ENCODE results near the gene ZNF496. TPM values are rescaled to one million over a fixed set of nuclear protein-coding genes. Genes with fewer than 3 reads are reported as not detected.
A peak's percentile ranks its signal among the peaks of the same experiment; 100 is the strongest.
"Not testable (repeated sequence)": the region's sequence is repeated elsewhere in the genome, so short reads cannot be mapped to it uniquely, and the experiment has no call there.

The ZNF496 gene
- total RNA-seq, 2 donors from 2014 or later: 63.5 to 65.6 TPM

GRCh38 chr1:247376659-247377058 lies 45.0 kb upstream of the ZNF496 start:
- Mint-ChIP-seq H3K27me3 (ENCODE audit: insufficient read depth) (peaks cover 10% of the 10 kb centered on the region), H3K4me3 (peak overlapping the region; percentile 45), H3K4me1 (peaks cover 29% of the 10 kb centered on the region), H3K27ac (peak overlapping the region; percentile 94), H3K9me3 (peaks cover 18% of the 10 kb centered on the region), H3K36me3 (ENCODE audit: low read depth) (peaks cover 6% of the 10 kb centered on the region)
- Histone ChIP-seq H3K4me3 (ENCODE audit: low read length) (peak overlapping the region; percentile 55), H3K4me1 (ENCODE audit: control insufficient read depth, insufficient read depth, low read length) (peaks cover 10% of the 10 kb centered on the region), H3K9ac (ENCODE audit: extremely low read depth, low read length, poor library complexity, severe bottlenecking) (peak overlapping the region; percentile 9), H3K27me3 (ENCODE audit: control insufficient read depth, insufficient read depth, low read length, poor library complexity, severe bottlenecking) (no peaks in the 10 kb centered on the region), H3K27ac (ENCODE audit: low read depth, low read length) (peak overlapping the region; percentile 86), H3K36me3 (ENCODE audit: control insufficient read depth, insufficient read depth, low read length) (no peaks in the 10 kb centered on the region), H3K9me3 (ENCODE audit: control insufficient read depth, low read length) (peaks cover 5% of the 10 kb centered on the region)
- TF ChIP-seq CTCF (conservative IDR thresholded peaks at IDR 0.05): no peak
- 30 to 37% methylated on average over 5 to 7 of the region's 7 CpGs for whole genome bisulfite sequencing, 2 experiments (ENCODE audit: insufficient coverage in 1 of 2, insufficient read length in 1 of 2)
- DNase-seq: peak; percentile 82

- H3K36me3 ChIP-seq (ENCODE audit: control insufficient read depth, insufficient read depth, low read length): no peaks in the 10 kb centered on the region
- H3K27me3 ChIP-seq (ENCODE audit: control insufficient read depth, insufficient read depth, low read length, poor library complexity, severe bottlenecking): no peaks in the 10 kb centered on the region
- peak overlapping the region; percentile 71 for H3K27ac ChIP-seq (ENCODE audit: low read depth, low read length)
- no peak for TF ChIP-seq CTCF (conservative IDR thresholded peaks at IDR 0.05)
- 73 to 82% methylated on average over 10 to 14 of the region's 14 CpGs for WGBS, 2 experiments (ENCODE audit: insufficient coverage in 1 of 2, insufficient read length in 1 of 2)
- no peak overlapping the region for H3K4me3 Mint-ChIP-seq
- H3K36me3 Mint-ChIP-seq (ENCODE audit: low read depth): peaks cover 6% of the 10 kb centered on the region
- H3K27me3 Mint-ChIP-seq (ENCODE audit: insufficient read depth): peaks cover 10% of the 10 kb centered on the region
- peak overlapping the region; percentile 49 for H3K27ac Mint-ChIP-seq
- DNase-seq: no peak
- no peak overlapping the region for H3K9ac ChIP-seq (ENCODE audit: extremely low read depth, low read length, poor library complexity, severe bottlenecking)
- H3K4me1 ChIP-seq (ENCODE audit: control insufficient read depth, insufficient read depth, low read length): peaks cover 10% of the 10 kb centered on the region
- peaks cover 18% of the 10 kb centered on the region for H3K9me3 Mint-ChIP-seq
- peaks cover 5% of the 10 kb centered on the region for H3K9me3 ChIP-seq (ENCODE audit: control insufficient read depth, low read length)
- no peak overlapping the region for H3K4me3 ChIP-seq (ENCODE audit: low read length)
- peaks cover 34% of the 10 kb centered on the region for H3K4me1 Mint-ChIP-seq
Measured at GRCh38 chr1:247375747-247376146, 44.1 kb upstream of the ZNF496 start.

GRCh38 chr1:247374651-247375334 lies 43.1 kb upstream of the ZNF496 start:
- not testable (repeated sequence) for H3K36me3 ChIP-seq (ENCODE audit: control insufficient read depth, insufficient read depth, low read length); H3K36me3 Mint-ChIP-seq (ENCODE audit: low read depth); DNase-seq; H3K9ac ChIP-seq (ENCODE audit: extremely low read depth, low read length, poor library complexity, severe bottlenecking); H3K4me3 ChIP-seq (ENCODE audit: low read length); H3K4me3 Mint-ChIP-seq; H3K9me3 ChIP-seq (ENCODE audit: control insufficient read depth, low read length); H3K27ac ChIP-seq (ENCODE audit: low read depth, low read length); H3K27me3 ChIP-seq (ENCODE audit: control insufficient read depth, insufficient read depth, low read length, poor library complexity, severe bottlenecking); H3K4me1 ChIP-seq (ENCODE audit: control insufficient read depth, insufficient read depth, low read length); H3K27me3 Mint-ChIP-seq (ENCODE audit: insufficient read depth)
- WGBS, 2 experiments (ENCODE audit: insufficient coverage in 1 of 2, insufficient read length in 1 of 2): 87 to 91% methylated on average over 6 to 8 of the region's 8 CpGs
- peaks cover 13% of the 10 kb centered on the region for H3K9me3 Mint-ChIP-seq
- H3K27ac Mint-ChIP-seq: peak overlapping the region; percentile 4
- H3K4me1 Mint-ChIP-seq: peaks cover 34% of the 10 kb centered on the region

All from endodermal cell (in vitro differentiated cells).